ENCODE measurements around the gene MRPL12. TPM values are rescaled to one million over a fixed set of nuclear protein-coding genes. Genes with fewer than 3 reads are reported as not detected.
A peak's percentile ranks its signal among the peaks of the same experiment; 100 is the strongest.

MRPL12 gene
- total and polyA plus RNA-seq, 2 of the 8 experiments (the other 6 are each of a cell fraction or from before 2014, with no cell fraction given): 120 to 141 TPM

DNA sequence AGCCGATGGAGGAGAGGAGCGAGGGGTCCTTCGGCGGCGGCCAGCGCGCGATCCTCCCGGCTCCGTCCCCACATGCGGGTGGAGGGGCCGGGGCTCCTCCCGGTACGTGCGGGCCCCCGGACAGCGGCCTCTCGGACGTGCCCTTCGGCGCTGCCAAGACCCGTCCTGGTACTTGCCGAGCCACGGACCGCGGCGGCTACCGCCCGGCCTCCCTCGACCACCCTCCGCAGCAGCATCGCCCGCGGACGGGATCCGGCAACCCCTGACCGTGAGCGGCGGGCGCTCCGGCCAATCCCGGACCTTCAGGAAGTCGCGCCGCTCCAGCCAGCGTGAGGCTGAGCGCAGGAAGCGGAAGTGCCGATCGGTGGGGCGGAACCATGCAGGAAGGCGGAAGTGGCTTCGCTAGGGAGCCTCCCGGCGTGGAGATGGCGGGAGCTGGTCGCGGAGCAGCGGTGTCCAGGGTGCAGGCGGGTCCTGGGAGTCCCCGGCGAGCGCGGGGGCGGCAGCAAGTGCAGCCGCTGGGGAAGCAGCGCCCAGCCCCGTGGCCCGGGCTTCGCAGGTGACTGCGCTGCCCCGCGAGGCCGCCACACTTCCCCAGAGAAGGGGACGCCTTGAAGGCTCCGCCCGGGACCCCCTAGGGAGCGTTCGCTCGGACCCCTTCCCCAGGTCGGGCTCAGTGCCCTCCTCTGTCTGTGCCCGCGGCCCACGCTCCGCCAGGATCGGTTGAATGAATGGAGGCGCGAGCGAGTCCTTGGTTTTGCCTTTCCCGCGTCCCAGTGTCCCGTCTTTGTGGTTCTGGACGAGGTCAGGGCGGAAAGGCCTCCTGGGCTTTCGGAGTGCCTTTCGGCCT, 36.6 kb upstream of the MRPL12 start, which contains the start of the genes CCDC137 and OXLD1 (continued):
- TF ChIP-seq, protein P1, sequence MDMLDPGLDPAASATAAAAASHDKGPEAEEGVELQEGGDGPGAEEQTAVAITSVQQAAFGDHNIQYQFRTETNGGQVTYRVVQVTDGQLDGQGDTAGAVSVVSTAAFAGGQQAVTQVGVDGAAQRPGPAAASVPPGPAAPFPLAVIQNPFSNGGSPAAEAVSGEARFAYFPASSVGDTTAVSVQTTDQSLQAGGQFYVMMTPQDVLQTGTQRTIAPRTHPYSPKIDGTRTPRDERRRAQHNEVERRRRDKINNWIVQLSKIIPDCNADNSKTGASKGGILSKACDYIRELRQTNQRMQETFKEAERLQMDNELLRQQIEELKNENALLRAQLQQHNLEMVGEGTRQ (IDR thresholded peaks at IDR 0.05; ENCODE audit: low read length): no peak
- TF ChIP-seq RAD21 (IDR thresholded peaks at IDR 0.05 in 1 of 2, conservative IDR thresholded peaks at IDR 0.05 in 1 of 2; ENCODE audit: low read depth in 2 of 2, low read length in 2 of 2) (no peak), SIX5 (IDR thresholded peaks at IDR 0.05; ENCODE audit: low read depth, low read length) (no peak), SP1 (IDR thresholded peaks at IDR 0.05; ENCODE audit: low read depth, low read length) (peak; percentile 81), BACH1 (IDR thresholded peaks at IDR 0.05; ENCODE audit: low read length) (no peak), YY1 (IDR thresholded peaks at IDR 0.05; ENCODE audit: low read depth, low read length) (peak; percentile 80; the same call in 1 of the 2 replicates), EP300 (IDR thresholded peaks at IDR 0.05; ENCODE audit: borderline replicate concordance in 1 of 2, low read depth in 2 of 2, low read length in 2 of 2) (no peak), TEAD4 (IDR thresholded peaks at IDR 0.05; ENCODE audit: low read depth, low read length) (no peak), SIN3A (conservative IDR thresholded peaks at IDR 0.05 in 1 of 2, IDR thresholded peaks at IDR 0.05 in 1 of 2; ENCODE audit: low read depth in 1 of 2, low read length in 2 of 2) (peak; percentile 23 to 63; a peak in 1 of 4 replicates), POLR2A (IDR thresholded peaks at IDR 0.05; ENCODE audit: control extremely low read depth in 1 of 2, low read depth in 2 of 2, low read length in 2 of 2) (peak; percentile 94 to 96), TAF7 (optimal IDR thresholded peaks at IDR 0.05; ENCODE audit: borderline replicate concordance, low read depth, low read length) (peak; percentile 59), CHD1 (IDR thresholded peaks at IDR 0.05; ENCODE audit: low read depth, low read length) (no peak), JUN (IDR thresholded peaks at IDR 0.05; ENCODE audit: low read depth, low read length) (no peak), CBX8 (IDR thresholded peaks at IDR 0.05; ENCODE audit: borderline replicate concordance, low read depth, low read length) (no peak), POU5F1 (IDR thresholded peaks at IDR 0.05; ENCODE audit: low read depth, low read length) (no peak), SIRT6 (IDR thresholded peaks at IDR 0.05; ENCODE audit: low read length) (no peak), HDAC6 (IDR thresholded peaks at IDR 0.05; ENCODE audit: low read depth, low read length) (no peak), CHD2 (IDR thresholded peaks at IDR 0.05; ENCODE audit: low read length) (peak; percentile 83), CREB1 (IDR thresholded peaks at IDR 0.05) (peak; percentile 60), BCL11A (IDR thresholded peaks at IDR 0.05; ENCODE audit: low read depth in 2 of 2, low read length in 2 of 2) (no peak)
- TF ChIP-seq, protein P2, sequence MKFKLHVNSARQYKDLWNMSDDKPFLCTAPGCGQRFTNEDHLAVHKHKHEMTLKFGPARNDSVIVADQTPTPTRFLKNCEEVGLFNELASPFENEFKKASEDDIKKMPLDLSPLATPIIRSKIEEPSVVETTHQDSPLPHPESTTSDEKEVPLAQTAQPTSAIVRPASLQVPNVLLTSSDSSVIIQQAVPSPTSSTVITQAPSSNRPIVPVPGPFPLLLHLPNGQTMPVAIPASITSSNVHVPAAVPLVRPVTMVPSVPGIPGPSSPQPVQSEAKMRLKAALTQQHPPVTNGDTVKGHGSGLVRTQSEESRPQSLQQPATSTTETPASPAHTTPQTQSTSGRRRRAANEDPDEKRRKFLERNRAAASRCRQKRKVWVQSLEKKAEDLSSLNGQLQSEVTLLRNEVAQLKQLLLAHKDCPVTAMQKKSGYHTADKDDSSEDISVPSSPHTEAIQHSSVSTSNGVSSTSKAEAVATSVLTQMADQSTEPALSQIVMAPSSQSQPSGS (IDR thresholded peaks at IDR 0.05; ENCODE audit: low read length): no peak
